ENCODE measurements around the gene TIPARP. TPM values are rescaled to one million over a fixed set of nuclear protein-coding genes. Genes with fewer than 3 reads are reported as not detected.

Gene TIPARP
- total and polyA plus RNA-seq, 2 experiments from 2014 or later, result 4.5 to 6.9 TPM

- no peak overlapping the region for H3K27ac Mint-ChIP-seq
- ATAC-seq (no peak), DNase-seq (ENCODE audit: low spot score) (no peak)
- H4K20me1 ChIP-seq (replicated peaks; ENCODE audit: insufficient read depth), result no peaks in the 10 kb centered on the region
- TF ChIP-seq POLR2AphosphoS5 (IDR thresholded peaks at IDR 0.05; ENCODE audit: low read depth) (no peak), EZH2 (IDR thresholded peaks at IDR 0.05; ENCODE audit: low read depth, unreplicated experiment) (no peak), CREB1 (CRISPR knock-in tag; IDR thresholded peaks at IDR 0.05; ENCODE audit: low read depth) (no peak), STAT1 (IDR thresholded peaks at IDR 0.05; ENCODE audit: unreplicated experiment) (no peak), REST (IDR thresholded peaks at IDR 0.05; ENCODE audit: unreplicated experiment) (no peak), NANOG (IDR thresholded peaks at IDR 0.05; ENCODE audit: borderline replicate concordance) (no peak), ETS1 (IDR thresholded peaks at IDR 0.05) (no peak), EZH2phosphoT487 (IDR thresholded peaks at IDR 0.05; ENCODE audit: unreplicated experiment) (no peak), CTCF (conservative IDR thresholded peaks at IDR 0.05; ENCODE audit: low read depth in 2 of 2) (no peak), ZNF331 (CRISPR knock-in tag; IDR thresholded peaks at IDR 0.05; ENCODE audit: low read depth) (no peak), ZNF114 (CRISPR knock-in tag; IDR thresholded peaks at IDR 0.05) (no peak), ZNF462 (CRISPR knock-in tag; IDR thresholded peaks at IDR 0.05) (no peak), JUNB (IDR thresholded peaks at IDR 0.05; ENCODE audit: unreplicated experiment) (no peak)
- H3K4me3 Mint-ChIP-seq, result no peak overlapping the region
- H3K4me2 ChIP-seq, result no peak overlapping the region
- no peak overlapping the region for H3K4me3 ChIP-seq
- no peak overlapping the region for H2AFZ ChIP-seq
- H3K4me1 Mint-ChIP-seq, result peaks cover 14% of the 10 kb centered on the region
- H3K27me3 ChIP-seq (ENCODE audit: insufficient read depth), result peaks cover 5% of the 10 kb centered on the region; the same call in 1 of the 2 replicates
- H3K4me1 ChIP-seq (ENCODE audit: insufficient read depth), result peaks cover 8% of the 10 kb centered on the region; the same call in 1 of the 2 replicates
- no peaks in the 10 kb centered on the region for H3K36me3 Mint-ChIP-seq (ENCODE audit: low read depth)
- H3K27ac ChIP-seq (ENCODE audit: low read depth), result no peak overlapping the region
- H3F3A ChIP-seq (replicated peaks; ENCODE audit: low read depth), result 0 out of 2 replicates have a peak, but pooled peaks cover 3% of the 10 kb centered on the region
- H3K9me2 ChIP-seq (ENCODE audit: insufficient read depth), result no peaks in the 10 kb centered on the region
- H3K79me2 ChIP-seq (replicated peaks; ENCODE audit: insufficient read depth), result no peaks in the 10 kb centered on the region
- H3K9me3 Mint-ChIP-seq, result no peaks in the 10 kb centered on the region
- H3K27me3 Mint-ChIP-seq (ENCODE audit: insufficient read depth, low read depth, poor library complexity), result peaks cover 3% of the 10 kb centered on the region
- no peaks in the 10 kb centered on the region for H3K36me3 ChIP-seq (ENCODE audit: insufficient read depth)
Observed at GRCh38 chr3:156670652-156671051, 3.7 kb upstream of the TIPARP start.

All from GM23338 (cell line).